Calu3 (cell line): ENCODE measurements around the gene CDH4. TPM values are rescaled to one million over a fixed set of nuclear protein-coding genes. Genes with fewer than 3 reads are reported as not detected.

ENCODE experiments used
- BruUV-seq: library from RNA; stranded (reverse); fragments of 400-500 nt; replicated peaks from 2 replicates; lab custom pipeline; 2021; lab: Mats Ljungman, UMichigan
- CTCF ChIA-PET: fragments of 300-600 bp; sonication (Branson Sonifier 250); formaldehyde crosslinking; loops from one replicate; lab custom pipeline; 2022; ENCODE audit warnings: antibody characterized with exemption; lab: Charles Lee
- DNase-seq: peaks from one replicate; pipeline ENCODE4 v3.0.0; 2022
- H3K27ac Mint-ChIP-seq: one replicate; pipeline ENCODE4 v1.8.0; 2022; ENCODE audit warnings: mixed read lengths; ENCODE audit not compliant: unreplicated experiment
- H3K27me3 Mint-ChIP-seq: one replicate; pipeline ENCODE4 v1.8.0; 2022; ENCODE audit warnings: mixed read lengths; ENCODE audit not compliant: unreplicated experiment
- H3K36me3 Mint-ChIP-seq: one replicate; pipeline ENCODE4 v1.8.0; 2022; ENCODE audit warnings: mild to moderate bottlenecking, moderate library complexity, mixed read lengths; ENCODE audit not compliant: insufficient read depth, unreplicated experiment
- H3K4me1 Mint-ChIP-seq: one replicate; pipeline ENCODE4 v1.8.0; 2022; ENCODE audit warnings: mild to moderate bottlenecking, low read depth, mixed read lengths; ENCODE audit not compliant: unreplicated experiment
- H3K4me3 Mint-ChIP-seq: one replicate; pipeline ENCODE4 v1.8.0; 2022; ENCODE audit warnings: mild to moderate bottlenecking, low read depth, moderate library complexity, mixed read lengths; ENCODE audit not compliant: unreplicated experiment
- H3K9me3 Mint-ChIP-seq: one replicate; pipeline ENCODE4 v1.8.0; 2022; ENCODE audit warnings: low read depth, mixed read lengths; ENCODE audit not compliant: unreplicated experiment
- CTCF ChIP-seq: fragments of 200-600 bp; IDR thresholded peaks from one replicate; pipeline ENCODE4 v1.8.0; 2022; ENCODE audit warnings: antibody characterized with exemption; ENCODE audit not compliant: unreplicated experiment
- intact Hi-C: fragments of 100-400 bp; cut with micrococcal nuclease; formaldehyde crosslinking; loops from one replicate; pipeline ENCODE4 v1.10.0; 2022; ENCODE audit not compliant: unreplicated experiment
- total RNA-seq: library from RNA; stranded (reverse); gene quantifications from 2 replicates; pipeline ENCODE4 v1.2.3, GENCODE V29; 2022

CDH4 gene
- total RNA-seq, 1 experiment from 2014 or later = not detected

GRCh38 chr20:61459705-61460104 is 207.6 kb downstream of the CDH4 start:
- no peaks in the 10 kb centered on the region for H3K36me3 Mint-ChIP-seq
- H3K4me1 Mint-ChIP-seq = no peaks in the 10 kb centered on the region
- BruUV-seq = no TSS peak
- no peak for DNase-seq
- H3K27ac Mint-ChIP-seq = no peak overlapping the region
- H3K9me3 Mint-ChIP-seq = peaks cover 12% of the 10 kb centered on the region
- no peak overlapping the region for H3K4me3 Mint-ChIP-seq
- CTCF ChIA-PET = no interaction called here
- intact Hi-C loops = no loop called here
- peaks cover 22% of the 10 kb centered on the region for H3K27me3 Mint-ChIP-seq
- no peak for TF ChIP-seq CTCF

DNA sequence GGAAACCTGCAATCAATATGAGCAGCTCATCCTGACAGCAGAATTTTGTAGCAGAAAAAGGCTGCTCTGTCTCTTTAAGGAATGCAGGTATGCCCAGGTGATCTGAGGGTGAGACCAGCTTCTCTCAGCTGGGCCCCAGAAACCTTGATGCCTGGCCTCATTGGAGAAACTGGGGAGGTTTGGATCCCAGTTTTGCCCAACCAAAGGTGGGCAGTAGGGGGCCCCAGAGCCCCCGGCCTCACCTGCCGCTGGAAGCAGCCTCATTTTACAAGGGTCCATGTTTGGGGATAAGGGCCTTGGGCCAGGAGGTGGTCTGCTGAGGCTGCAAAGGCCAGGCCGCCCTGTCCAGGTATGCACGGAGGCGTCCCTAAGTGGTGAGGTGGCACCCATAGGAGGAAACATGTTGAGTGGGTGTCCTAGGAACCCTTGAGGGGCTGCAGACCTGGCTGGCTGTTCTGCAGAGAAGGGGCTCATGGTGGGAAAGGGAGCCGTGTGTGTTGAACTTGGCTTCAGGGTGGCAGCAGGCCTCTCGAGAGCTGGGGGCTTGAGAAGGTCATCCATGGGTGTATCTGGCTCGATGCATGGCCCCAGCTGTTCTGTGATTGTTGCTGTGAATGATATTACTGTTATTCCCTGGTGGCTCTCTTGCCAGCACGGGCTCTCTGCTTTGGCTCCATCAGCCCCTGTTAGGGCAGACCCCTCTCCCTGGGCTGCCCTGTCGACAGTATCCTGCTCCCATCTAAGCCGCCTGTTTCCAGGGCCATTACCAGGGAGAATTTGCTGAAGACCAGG is 208.4 kb downstream of the CDH4 start:
- Mint-ChIP-seq H3K36me3 (no peaks in the 10 kb centered on the region), H3K27me3 (peaks cover 27% of the 10 kb centered on the region), H3K4me3 (no peak overlapping the region), H3K4me1 (no peaks in the 10 kb centered on the region), H3K9me3 (peaks cover 12% of the 10 kb centered on the region), H3K27ac (no peak overlapping the region)
- BruUV-seq = no TSS peak
- intact Hi-C loops = no loop called here
- DNase-seq = no peak
- CTCF ChIA-PET = no interaction called here
- no peak for TF ChIP-seq CTCF

GRCh38 chr20:61461461-61461860 is 209.4 kb downstream of the CDH4 start:
- intact Hi-C loops = no loop called here
- CTCF ChIA-PET = no interaction called here
- H3K4me1 Mint-ChIP-seq = no peaks in the 10 kb centered on the region

More at GRCh38 chr20:61461461-61461860, 209.4 kb downstream of the CDH4 start:
- TF ChIP-seq CTCF = no peak
- Mint-ChIP-seq H3K4me3 (no peak overlapping the region), H3K27me3 (peaks cover 27% of the 10 kb centered on the region), H3K36me3 (no peaks in the 10 kb centered on the region), H3K27ac (no peak overlapping the region), H3K9me3 (peaks cover 8% of the 10 kb centered on the region)
- no TSS peak for BruUV-seq
- no peak for DNase-seq
